ENCODE data around the gene BORCS5. TPM values are rescaled to one million over a fixed set of nuclear protein-coding genes. Genes with fewer than 3 reads are reported as not detected.
A peak's percentile ranks its signal among the peaks of the same experiment; 100 is the strongest.
"Not testable (repeated sequence)": the region's sequence is repeated elsewhere in the genome, so short reads cannot be mapped to it uniquely, and the experiment has no call there.

BORCS5 gene
- total RNA-seq (ENCODE audit: low replicate concordance) = 6.5 and 18.3 TPM in 2 replicates

GRCh38 chr12:12356896-12357718 is at the start of gene BORCS5:
BORCS5 (plus strand) TSS chr12:12357078; CDS start chr12:12357452, 374 bp downstream.
- TF ChIP-seq CTCF (IDR thresholded peaks at IDR 0.05; ENCODE audit: insufficient read depth, low read length) = peak; percentile 32
- H3K4me3 ChIP-seq (ENCODE audit: low read depth, low read length) = peak within 1 kb of the TSS; percentile 84
- peak; percentile 88 for DNase-seq (ENCODE audit: low read depth)

GRCh38 chr12:12310695-12311094 is 46.2 kb upstream of the BORCS5 start:
- DNase-seq (ENCODE audit: low read depth); H3K4me3 ChIP-seq (ENCODE audit: low read depth, low read length): not testable (repeated sequence)

- TF ChIP-seq CTCF (IDR thresholded peaks at IDR 0.05; ENCODE audit: insufficient read depth, low read length) = no peak
- DNase-seq (ENCODE audit: low read depth) = no peak
- no peak overlapping the region for H3K4me3 ChIP-seq (ENCODE audit: low read depth, low read length)
Observed at GRCh38 chr12:12315838-12316237, 41.0 kb upstream of the BORCS5 start.

- H3K4me3 ChIP-seq (ENCODE audit: low read depth, low read length) = peak overlapping the region; percentile 34
- DNase-seq (ENCODE audit: low read depth) = peak; percentile 53
- TF ChIP-seq CTCF (IDR thresholded peaks at IDR 0.05; ENCODE audit: insufficient read depth, low read length) = no peak
Observed at GRCh38 chr12:12319451-12320183, 37.3 kb upstream of the BORCS5 start.

- TF ChIP-seq CTCF (IDR thresholded peaks at IDR 0.05; ENCODE audit: insufficient read depth, low read length) = no peak
- DNase-seq (ENCODE audit: low read depth) = no peak
- no peak overlapping the region for H3K4me3 ChIP-seq (ENCODE audit: low read depth, low read length)
Observed at GRCh38 chr12:12323118-12323517, 33.8 kb upstream of the BORCS5 start.

- TF ChIP-seq CTCF (IDR thresholded peaks at IDR 0.05; ENCODE audit: insufficient read depth, low read length) = no peak
- no peak overlapping the region for H3K4me3 ChIP-seq (ENCODE audit: low read depth, low read length)
- no peak for DNase-seq (ENCODE audit: low read depth)
Observed at GRCh38 chr12:12323591-12323990, 33.3 kb upstream of the BORCS5 start.

GRCh38 chr12:12326262-12326661 is 30.6 kb upstream of the BORCS5 start:
- no peak overlapping the region for H3K4me3 ChIP-seq (ENCODE audit: low read depth, low read length)
- DNase-seq (ENCODE audit: low read depth) = no peak
- no peak for TF ChIP-seq CTCF (IDR thresholded peaks at IDR 0.05; ENCODE audit: insufficient read depth, low read length)

Measured in fibroblast of the aortic adventitia (primary cell).